Neural cell (in vitro differentiated cells): ENCODE measurements around the gene CD58.

Experiments used
- CTCF ChIP-seq: fragments of 450-650 bp; IDR thresholded peaks from 2 replicates; pipeline ENCODE4 v1.5.1; 2014; ENCODE audit warnings: antibody characterized with exemption, mild to moderate bottlenecking, moderate library complexity; ENCODE audit not compliant: poor library complexity, severe bottlenecking
- EP300 ChIP-seq: fragments of 450-650 bp; conservative IDR thresholded peaks from 2 replicates; pipeline ENCODE4 v1.6.1; 2014; ENCODE audit warnings: antibody characterized with exemption, mild to moderate bottlenecking, moderate library complexity; ENCODE audit not compliant: poor library complexity, severe bottlenecking
- EZH2 ChIP-seq: fragments of 200-600, 300-800 bp; shearing (Covaris generic), sonication (generic); IDR thresholded peaks from 2 replicates; pipeline ENCODE4 v1.6.1; 2014; ENCODE audit warnings: antibody characterized with exemption, low read length, borderline replicate concordance, mild to moderate bottlenecking; ENCODE audit not compliant: insufficient read depth, poor library complexity, severe bottlenecking
- MXI1 ChIP-seq: fragments of 450-650 bp; conservative IDR thresholded peaks from 2 replicates; pipeline ENCODE4 v1.6.1; 2014; ENCODE audit warnings: antibody characterized with exemption, mild to moderate bottlenecking; ENCODE audit not compliant: poor library complexity, severe bottlenecking
- POLR2AphosphoS5 ChIP-seq: IDR thresholded peaks from 2 replicates; pipeline ENCODE4 v1.6.1; 2012
- RAD21 ChIP-seq: fragments of 450-650 bp; conservative IDR thresholded peaks from 2 replicates; pipeline ENCODE4 v1.6.1; 2014; ENCODE audit warnings: antibody characterized with exemption, mild to moderate bottlenecking, moderate library complexity
- SMC3 ChIP-seq: fragments of 450-650 bp; conservative IDR thresholded peaks from 2 replicates; pipeline ENCODE4 v1.6.1; 2014; ENCODE audit warnings: antibody characterized with exemption, mild to moderate bottlenecking, moderate library complexity; ENCODE audit not compliant: poor library complexity
- TAF1 ChIP-seq: IDR thresholded peaks from 2 replicates; pipeline ENCODE4 v1.6.1; 2012; ENCODE audit warnings: low read depth
- TF ChIP-seq, protein P1 (sequence below): IDR thresholded peaks from 2 replicates; pipeline ENCODE4 v1.6.1; 2012; ENCODE audit warnings: borderline replicate concordance

GRCh38 chr1:116487031-116487430 is 83.8 kb downstream of the CD58 start:
- TF ChIP-seq POLR2AphosphoS5 = no peak
- no peak for TF ChIP-seq CTCF
- TF ChIP-seq, protein P1, sequence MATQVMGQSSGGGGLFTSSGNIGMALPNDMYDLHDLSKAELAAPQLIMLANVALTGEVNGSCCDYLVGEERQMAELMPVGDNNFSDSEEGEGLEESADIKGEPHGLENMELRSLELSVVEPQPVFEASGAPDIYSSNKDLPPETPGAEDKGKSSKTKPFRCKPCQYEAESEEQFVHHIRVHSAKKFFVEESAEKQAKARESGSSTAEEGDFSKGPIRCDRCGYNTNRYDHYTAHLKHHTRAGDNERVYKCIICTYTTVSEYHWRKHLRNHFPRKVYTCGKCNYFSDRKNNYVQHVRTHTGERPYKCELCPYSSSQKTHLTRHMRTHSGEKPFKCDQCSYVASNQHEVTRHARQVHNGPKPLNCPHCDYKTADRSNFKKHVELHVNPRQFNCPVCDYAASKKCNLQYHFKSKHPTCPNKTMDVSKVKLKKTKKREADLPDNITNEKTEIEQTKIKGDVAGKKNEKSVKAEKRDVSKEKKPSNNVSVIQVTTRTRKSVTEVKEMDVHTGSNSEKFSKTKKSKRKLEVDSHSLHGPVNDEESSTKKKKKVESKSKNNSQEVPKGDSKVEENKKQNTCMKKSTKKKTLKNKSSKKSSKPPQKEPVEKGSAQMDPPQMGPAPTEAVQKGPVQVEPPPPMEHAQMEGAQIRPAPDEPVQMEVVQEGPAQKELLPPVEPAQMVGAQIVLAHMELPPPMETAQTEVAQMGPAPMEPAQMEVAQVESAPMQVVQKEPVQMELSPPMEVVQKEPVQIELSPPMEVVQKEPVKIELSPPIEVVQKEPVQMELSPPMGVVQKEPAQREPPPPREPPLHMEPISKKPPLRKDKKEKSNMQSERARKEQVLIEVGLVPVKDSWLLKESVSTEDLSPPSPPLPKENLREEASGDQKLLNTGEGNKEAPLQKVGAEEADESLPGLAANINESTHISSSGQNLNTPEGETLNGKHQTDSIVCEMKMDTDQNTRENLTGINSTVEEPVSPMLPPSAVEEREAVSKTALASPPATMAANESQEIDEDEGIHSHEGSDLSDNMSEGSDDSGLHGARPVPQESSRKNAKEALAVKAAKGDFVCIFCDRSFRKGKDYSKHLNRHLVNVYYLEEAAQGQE = no peak
- TF ChIP-seq MXI1 = no peak
- TF ChIP-seq EZH2 = no peak
- no peak for TF ChIP-seq RAD21
- no peak for TF ChIP-seq EP300
- no peak for TF ChIP-seq TAF1
- TF ChIP-seq SMC3 = no peak
